NCI-H1694 (cell line): ENCODE results near the gene CCDC138.

Source experiments
- DNase-seq: peaks from one replicate; lab custom pipeline; 2025; lab: John Stamatoyannopoulos, UW

CCDC138 gene

DNA sequence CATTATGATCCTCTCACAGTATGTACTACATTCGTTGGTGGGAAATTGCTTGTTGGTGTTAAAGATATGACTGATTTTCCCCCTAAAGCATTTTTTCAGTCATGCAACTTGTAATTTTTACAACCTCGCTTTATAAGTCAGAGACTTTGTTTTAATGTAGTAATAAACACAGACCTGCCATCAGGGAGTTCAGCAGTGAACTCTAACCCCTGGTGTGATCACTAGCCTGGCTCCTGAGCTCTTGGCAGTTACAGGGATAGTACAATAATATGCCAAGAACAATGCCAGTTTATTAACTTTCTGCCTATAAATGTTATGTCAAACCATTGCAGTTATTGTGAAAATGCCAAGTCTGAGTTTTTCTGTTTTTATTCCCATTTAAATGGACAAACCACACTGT is 108.6 kb downstream of the CCDC138 start:
- no peak for DNase-seq

DNA sequence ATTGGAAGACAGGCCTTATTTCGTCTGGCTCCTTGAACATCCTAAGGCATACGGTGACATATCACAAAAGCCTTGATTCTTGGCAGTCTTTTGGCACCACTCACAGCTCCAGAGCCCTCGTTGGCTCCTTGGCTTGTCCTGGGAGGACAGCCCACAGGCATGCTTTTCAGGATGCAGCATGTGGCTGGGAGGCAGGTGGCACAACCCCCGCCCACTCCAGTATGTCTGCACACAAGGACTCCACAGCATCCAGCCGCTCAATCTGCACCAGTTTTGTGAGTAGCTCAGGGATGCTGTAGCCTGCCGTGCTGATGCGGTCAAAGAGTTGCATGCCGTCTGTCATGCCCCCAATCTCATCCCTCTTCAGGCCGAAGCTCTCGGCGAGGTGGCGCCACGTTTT is 110.2 kb downstream of the CCDC138 start:
- DNase-seq: no peak

DNA sequence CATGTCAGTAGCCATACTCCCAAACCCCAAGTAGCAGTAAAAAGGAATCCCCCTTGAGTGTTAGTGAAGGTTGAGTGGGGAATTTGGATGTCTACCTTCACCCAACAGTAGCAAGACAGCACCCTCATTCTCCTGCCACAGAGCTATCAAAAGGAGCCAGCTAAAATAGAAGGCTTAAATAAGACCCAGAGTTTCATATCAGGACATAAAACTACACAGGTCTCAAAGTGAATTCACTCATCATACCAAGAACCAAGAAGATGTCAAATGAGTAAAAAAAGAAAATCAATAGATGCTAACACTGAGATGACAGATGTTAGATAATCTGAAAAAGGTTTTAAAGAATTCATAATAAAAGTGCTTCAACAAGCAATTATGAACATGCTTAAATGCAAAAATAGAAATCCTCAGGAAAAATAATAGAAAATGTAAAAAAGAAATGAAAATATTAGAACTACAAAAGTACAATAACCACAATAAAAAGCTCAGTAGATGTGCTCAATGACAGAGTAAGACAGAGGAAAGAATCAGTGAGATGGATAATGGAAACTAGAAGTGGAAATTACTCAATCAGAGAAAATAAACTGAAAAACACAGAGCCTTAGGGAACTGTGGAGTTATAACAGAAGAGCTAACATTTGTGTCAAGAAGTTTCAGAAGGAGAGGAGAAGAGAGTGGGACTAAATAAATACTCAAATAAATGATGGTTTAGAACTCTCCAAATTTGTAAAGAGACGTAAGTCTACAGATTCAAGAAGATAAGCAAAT is 111.9 kb downstream of the CCDC138 start:
- DNase-seq: no peak

DNA sequence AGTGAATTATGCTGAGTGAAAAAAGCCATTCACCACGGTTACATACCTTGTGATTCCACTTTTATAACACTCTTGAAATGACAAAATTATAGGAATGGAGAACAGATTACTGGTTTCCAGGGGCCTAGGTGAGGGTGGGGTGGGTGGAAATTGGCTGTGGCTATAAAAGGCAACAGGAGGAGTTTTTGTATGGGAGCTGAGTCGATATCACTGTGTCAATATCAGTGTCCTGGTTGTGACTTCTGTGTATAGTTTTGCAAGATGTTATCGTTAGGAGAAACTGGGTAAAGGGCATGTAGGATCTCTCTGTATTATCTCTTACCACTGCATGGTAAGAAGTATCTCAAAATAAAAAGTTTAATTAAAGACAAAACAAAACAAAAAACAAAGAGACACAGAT is 118.1 kb downstream of the CCDC138 start:
- DNase-seq: no peak

DNA sequence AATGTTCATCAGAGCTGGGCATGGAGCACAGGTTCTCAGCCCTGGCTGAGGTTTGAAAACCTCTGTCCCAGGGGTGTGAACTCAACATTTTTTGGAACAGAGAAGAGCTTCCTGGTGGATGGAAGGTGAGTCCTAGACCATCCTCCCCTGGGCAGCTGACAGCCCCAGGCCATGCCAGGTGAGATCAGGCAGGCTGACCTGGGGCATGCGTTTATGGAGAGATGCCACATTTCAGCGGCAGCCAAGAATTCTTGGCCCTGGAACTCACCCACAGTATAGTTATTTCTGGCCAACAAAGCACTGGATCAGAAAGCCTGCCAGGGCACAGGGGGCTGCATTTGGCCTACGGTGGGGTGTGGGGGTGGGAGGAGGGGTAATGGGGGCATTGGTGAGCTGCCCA is 118.6 kb downstream of the CCDC138 start:
- DNase-seq: no peak

DNA sequence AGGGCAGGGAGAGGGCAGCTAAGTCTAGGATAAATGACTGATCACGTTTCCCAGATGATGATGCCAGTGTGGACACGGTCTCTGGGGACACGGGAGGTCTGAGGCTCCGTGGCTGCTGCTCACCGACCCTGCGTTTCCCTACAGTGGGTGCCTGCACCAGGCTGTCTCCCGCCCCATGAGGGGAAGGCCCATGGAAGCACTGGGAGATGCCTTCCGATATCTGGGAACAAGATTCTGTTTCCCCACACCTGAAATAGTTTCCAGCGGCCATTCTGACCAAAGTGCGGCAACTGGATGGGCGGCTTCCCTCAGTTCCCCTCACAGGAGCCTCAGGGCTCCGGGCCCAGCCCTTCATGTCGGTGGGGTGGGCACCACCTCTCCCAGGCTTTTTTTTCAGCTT is 119.3 kb downstream of the CCDC138 start:
- DNase-seq: no peak

DNA sequence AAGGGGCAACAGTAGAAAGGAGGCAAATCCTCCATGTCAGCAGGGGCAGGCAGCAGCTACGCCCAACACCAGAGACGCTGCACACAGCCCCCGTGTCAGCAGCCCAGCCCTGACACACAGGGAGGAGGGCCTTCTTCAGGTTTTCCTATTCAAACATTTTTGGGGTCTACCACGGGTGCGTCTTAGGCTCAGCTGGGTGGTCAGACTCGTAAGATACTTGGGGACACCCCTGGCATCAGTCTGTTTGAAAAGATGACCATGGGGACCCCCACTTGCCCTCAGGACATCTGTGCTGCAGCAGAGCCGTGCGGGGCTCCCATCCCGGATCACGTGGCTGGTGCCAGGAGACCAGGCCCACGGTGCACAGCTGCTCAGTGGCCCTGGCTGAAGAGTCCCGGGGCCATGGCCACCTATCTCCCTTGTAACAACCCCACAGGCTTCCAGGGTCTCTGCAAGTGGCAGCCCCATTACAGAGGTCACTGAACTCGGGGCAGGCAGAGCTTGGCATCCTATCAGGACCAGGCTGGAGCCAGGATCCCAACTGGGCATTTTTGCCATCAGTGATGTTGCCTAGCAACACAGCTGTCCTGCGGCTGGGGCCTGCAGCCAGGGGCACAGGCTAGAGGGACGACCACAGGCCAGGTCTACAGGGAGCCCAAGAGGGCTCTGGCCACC is 120.0 kb downstream of the CCDC138 start:
- no peak for DNase-seq

DNA sequence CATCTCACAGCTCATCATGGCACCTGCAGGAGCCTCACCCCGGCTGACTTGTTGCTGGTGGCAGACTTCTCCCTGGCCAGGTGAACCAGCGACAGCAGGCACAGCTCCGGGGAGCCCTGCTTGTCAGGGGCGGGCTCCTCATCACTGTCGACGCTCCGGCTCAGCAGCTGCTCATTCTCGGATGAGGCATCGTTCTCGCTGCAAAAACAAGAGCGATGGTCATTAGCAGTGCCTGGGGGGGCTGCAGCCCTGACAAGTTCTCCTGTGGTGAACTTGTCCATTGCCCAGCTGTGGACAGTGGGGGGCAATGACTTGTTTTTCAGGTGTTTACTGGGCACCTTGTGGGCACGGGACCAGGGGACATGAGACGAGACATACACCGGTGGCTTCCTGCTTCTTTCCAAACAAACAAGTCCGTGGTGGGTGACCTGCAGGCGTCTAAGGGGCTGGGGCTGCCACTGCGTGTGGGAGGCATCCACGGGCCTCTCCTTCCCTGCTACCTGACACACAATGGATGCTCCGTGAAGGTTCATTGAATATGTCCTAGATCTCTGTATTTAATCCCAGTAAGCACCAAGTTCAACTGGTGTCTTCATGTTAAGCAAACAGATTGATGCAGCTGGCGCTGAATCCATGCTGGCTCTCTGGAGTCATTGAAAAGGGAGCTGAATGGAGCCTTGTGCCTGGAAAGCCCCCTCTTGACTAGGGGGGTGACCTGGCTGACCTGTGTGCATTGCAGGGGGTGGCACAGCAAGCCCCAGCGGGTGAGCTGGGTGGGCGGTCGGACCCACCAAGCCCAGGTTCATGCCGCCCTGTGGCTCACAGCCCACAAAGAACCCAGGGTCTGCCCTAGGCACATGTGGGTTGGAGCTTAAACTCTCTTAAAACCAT is 121.5 kb downstream of the CCDC138 start:
- DNase-seq: no peak

DNA sequence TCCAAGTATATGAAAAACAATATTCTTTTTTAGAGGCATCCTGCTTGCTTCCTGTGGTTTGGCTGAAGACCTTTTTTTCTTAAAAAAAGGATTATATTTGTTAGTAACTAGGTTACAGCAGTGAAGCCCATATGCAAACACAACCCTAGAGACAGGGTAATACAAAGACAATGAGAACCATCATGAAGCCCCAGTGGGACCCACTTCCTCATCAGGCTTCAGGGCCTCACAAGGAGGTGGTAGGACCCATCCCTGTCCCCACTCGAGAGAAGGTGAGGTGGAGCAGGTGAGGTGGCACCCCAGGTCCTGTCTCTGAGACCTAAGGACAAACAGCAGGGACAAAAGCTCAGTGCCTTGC is 122.1 kb downstream of the CCDC138 start:
- no peak for DNase-seq

DNA sequence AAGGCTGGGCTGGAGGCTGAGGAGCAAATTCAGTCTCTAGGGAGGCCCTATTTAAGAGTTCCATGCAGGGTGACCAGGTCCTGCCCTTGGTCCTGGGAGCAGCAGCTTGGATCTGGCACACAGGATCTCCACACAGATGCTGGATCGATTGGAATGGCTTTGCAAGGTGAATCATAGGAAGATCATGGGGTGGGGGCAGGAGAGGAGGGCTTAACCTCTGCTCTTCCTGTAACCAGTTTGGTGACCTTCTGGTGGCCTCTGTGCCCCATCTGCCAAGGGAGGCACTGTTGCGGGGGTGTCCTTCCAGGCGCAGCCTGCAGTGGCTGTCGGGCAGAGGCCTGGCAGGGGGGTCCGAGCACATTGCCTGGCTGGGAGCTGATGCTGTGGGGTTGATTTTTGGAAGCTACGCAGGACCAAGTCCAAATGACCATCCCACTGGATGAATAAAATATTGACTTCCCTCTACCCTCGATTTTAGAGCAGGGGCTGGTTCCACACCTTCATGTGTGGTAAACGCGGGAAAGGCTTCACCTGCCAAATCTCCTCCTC is 122.8 kb downstream of the CCDC138 start:
- no peak for DNase-seq

DNA sequence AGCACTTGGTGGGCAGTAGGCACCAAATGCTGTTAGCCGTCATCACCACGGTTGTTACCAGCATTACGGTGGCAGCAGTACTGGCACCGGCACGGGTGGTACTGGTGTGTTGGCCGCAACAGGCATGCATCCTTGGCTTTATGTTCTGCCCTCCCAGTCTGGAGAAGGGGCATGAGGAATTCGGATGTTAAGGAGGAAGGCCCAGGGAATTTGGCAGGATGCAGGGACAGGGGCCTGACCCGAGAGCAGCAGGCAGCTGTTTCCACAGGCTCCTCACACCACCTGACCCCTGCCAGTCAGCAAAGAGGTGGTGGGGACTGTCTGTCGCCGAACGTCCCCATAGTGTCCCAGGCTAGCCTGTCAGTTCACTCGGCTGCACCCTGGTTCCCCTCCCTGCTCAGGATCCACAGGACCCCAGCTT is 123.5 kb downstream of the CCDC138 start:
- no peak for DNase-seq

DNA sequence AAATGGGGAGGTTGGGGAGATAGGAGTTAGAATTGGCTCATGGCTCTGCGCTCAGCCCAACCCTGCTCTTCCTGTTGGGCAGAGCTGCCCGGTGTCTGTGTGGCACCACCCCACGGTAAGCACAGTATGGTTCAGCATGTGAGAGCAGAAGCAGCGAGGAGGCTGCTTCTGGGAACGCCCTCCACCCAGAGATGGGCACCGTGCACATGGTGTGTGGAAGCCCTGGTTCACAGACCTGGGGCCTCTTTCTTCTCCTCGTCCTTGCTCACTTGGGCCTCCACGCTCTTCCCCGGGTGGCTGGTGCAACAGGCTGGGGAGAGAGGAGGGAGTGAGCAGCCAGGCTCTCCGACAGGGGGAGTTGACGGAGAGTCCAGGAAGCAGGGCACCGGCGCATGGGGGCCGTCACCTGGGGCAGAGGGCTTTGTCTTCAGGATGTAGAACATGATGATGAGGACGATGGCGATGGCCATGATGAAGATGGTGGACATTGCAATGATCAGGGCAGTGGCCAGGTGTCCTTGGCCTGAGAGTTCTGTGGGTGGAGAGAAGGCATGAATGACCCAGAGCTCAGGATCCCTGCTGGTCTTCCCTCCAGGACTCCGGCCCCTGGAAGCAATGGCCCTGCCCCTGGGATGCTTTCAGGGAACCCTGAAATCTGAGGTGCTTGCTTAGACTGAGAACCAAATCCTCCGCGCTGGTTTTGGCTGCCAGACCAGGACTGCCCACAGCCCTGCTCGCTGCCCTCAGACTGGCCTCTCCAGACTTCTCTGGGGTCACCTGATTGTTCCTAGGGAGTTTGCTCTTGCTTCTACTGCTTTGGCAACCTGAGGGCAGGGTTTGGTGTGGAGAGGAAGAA is 124.2 kb downstream of the CCDC138 start:
- DNase-seq: no peak

DNA sequence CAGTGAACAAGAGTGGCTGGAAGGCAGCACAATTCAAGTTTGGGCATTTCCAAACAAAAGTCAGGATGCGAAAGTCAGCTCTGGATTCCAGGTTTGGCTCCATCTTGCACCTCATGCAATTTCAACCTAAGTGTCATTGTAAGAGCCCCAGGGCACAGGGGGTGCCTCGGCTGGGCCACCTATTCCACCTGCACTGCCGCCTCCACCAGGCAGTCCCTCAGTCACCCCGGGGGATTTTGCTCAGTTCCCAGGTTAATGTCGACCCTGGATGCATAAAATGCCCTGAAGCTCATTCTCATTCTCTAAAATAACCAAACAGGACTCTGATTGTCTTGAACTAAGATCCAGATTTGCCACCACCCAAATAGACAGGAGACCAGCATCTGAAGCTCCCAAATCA is 124.8 kb downstream of the CCDC138 start:
- DNase-seq: no peak

DNA sequence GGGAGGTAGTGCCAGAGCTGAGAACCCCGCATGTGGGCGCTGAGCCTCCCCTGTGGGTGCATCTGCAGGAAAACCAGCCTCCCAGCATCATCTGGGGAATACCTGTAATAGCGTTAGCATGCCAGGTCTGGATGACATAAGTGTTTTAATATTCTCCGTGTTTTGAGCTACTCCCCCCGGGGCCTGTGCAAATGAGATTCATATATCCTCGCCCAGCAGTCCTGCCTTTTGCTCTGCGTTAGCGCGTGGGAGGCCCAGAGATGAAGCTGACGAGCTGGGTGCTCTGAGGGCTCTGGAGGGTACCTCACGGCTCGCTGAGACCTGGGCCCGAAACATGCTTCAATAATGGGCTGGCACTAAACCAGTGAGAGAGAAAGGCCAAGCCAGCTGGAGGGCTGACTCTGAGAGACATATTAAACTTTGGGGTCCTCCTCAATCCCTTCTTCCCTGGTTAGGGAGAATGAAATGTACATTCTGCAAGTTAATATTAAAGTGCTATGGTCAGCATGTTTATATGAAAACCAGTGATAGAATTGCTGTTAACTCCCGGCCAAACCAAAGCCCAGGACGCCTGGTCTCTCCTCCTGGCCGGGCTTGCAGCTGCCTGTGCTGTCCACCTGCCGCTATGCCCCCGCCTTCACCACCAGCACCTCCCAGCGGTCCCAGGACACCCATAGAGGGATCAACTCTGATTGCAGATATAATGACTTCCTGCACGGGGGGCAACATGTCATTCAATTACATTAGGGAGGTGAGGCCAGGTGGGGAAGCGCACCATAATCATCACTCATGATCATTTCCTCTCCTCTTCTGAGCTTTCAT is 125.4 kb downstream of the CCDC138 start:
- no peak for DNase-seq

DNA sequence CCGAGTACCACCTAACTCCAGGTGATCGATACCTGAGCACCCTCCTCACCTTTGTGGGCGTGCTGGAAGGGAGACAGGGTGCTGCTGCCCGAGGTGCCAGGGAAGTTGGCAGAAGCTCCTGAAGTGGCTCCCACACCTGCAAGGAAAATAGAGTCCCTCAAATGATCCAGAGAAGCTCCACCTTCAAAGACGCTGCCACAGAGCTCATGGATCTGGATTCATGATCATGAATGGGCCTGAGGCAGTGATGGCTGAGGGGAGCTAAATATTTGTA is 126.0 kb downstream of the CCDC138 start:
- DNase-seq: no peak

DNA sequence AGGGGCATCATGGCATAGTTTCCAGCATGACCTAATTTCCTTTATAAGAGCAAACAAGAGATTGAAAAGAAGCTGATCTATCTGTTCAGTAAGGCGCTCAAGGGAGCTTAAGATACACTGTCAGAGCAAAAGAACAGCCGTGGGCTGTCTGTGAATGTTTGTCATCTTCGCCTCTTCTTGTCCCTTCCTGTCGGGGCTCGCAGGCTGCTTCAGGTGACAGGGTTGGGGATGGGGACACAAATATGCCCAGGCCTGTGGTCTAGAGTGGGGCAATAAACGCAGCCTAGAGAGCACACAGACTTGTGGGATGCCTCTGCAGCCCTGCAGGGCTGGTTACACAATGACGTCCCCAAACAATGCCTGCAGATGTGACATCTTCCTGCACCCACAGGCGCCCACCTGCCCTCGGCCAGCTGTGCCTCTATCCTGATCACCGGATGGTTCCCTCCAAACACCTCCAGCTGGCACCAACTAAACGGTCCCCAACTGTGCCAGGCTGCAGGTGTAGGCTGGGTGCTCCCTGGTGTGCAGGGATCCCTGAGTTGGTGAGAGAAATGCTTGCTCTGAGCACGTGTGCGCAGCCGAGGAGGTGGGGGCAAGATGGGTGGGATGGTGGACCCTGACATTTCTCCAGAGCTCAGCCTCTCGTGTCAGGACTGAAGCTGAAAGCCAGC is 129.7 kb downstream of the CCDC138 start:
- no peak for DNase-seq

DNA sequence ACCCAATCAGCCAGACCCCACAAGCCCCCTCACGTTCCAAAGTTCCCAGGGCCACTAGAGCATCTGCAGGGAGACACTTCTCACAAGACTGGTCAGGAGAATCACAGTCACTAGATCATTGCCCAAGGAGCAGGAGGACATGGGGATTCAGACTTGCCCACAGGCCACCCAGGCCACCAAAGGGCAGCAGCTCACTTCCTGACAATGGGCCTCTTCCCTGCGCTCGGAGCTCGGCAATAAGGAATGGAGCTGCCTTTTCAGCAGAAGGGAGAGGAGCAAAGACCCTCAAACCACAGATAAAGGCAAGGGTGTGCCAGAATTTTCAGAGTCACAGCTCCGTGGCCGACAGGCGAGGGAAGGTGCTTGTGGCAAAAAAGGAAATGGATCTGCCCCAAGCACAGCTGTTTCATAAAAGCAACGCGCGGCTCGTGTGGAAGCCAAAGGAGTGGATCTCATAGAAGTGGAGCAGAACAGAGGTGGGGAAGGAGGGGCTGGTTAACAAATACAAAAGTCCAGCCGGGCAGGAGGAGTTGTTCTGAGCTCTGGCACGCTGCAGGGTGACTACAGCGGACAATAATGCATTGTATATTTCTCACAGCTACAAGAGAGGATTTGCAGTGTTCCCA is 130.3 kb downstream of the CCDC138 start:
- DNase-seq: no peak

DNA sequence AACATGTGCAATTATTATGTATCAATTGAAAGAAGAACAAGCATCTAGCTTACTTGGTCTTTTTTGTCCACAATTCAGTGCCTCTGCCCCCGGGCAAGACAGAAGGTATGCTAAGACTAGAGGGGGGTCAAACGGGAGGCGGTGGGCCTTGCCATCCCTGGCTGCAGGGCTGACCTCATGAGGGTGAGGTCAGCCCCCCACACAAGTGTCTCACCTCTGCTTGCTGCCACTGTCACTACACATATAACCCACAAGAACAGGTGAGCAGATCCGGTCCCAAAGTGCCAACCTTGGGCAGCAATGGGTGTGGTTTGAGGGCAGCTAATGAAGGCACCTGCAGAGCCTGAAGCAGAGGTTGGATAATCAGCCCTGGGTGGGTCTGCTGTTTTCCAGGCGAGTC is 131.0 kb downstream of the CCDC138 start:
- no peak for DNase-seq

DNA sequence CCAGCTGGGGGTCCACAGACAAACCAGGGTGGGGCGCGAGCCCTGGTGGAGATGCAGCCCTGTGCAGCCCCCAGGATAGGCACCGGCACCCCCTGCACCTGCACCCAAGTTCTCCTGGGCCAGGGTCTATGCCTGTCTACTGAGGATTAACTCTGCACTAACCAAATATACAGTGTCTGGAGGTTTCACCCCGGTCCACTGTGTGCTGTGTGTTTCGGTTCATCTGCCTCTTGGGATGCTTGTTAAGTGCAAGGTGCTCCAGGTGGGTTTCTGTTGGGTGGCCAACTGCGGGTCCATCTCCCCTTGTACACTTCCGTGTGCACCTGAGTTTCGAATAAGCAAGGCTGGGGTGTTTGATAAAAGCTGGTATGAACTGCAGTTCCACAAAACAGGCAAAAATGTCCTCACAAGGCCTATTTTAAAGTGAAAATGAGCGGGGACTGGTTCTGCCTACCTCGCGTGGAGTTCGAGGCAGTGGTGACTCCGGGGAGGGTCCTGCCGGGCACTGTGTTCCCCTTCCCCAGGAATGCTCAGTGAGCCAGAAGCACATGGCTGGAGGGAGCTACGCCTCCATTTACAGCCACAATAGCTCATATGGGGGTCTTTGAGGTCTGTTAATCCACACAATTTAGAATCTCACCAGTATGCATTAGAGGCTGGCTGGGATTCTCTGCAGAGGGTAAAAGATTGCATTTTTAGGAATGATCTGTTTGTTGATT is 131.7 kb downstream of the CCDC138 start:
- DNase-seq: no peak
